Glutamatergic neuron (in vitro differentiated cells): ENCODE data around the gene DLG2. TPM values are rescaled to one million over a fixed set of nuclear protein-coding genes. Genes with fewer than 3 reads are reported as not detected.
A peak's percentile ranks its signal among the peaks of the same experiment; 100 is the strongest.
"Not testable (repeated sequence)": the region's sequence is repeated elsewhere in the genome, so short reads cannot be mapped to it uniquely, and the experiment has no call there.

Experiments used
- DNase-seq: peaks from one replicate; pipeline ENCODE4 v3.0.0; 2022
- H3K27ac Mint-ChIP-seq: one replicate; pipeline ENCODE4 v1.8.0; 2020; ENCODE audit warnings: mild to moderate bottlenecking, mixed read lengths, inconsistent platforms; ENCODE audit not compliant: unreplicated experiment
- H3K27me3 Mint-ChIP-seq: one replicate; pipeline ENCODE4 v1.8.0; 2020; ENCODE audit warnings: mild to moderate bottlenecking, moderate library complexity, mixed read lengths, inconsistent platforms; ENCODE audit not compliant: unreplicated experiment
- H3K36me3 Mint-ChIP-seq: one replicate; pipeline ENCODE4 v1.8.0; 2020; ENCODE audit warnings: mild to moderate bottlenecking, mixed read lengths, inconsistent platforms; ENCODE audit not compliant: unreplicated experiment
- H3K4me1 Mint-ChIP-seq: one replicate; pipeline ENCODE4 v1.8.0; 2020; ENCODE audit warnings: mild to moderate bottlenecking, low read depth, mixed read lengths, inconsistent platforms; ENCODE audit not compliant: unreplicated experiment
- H3K4me3 Mint-ChIP-seq: one replicate; pipeline ENCODE4 v1.8.0; 2020; ENCODE audit warnings: mild to moderate bottlenecking, mixed read lengths, inconsistent platforms; ENCODE audit not compliant: unreplicated experiment
- H3K9me3 Mint-ChIP-seq: one replicate; pipeline ENCODE4 v1.8.0; 2020; ENCODE audit warnings: mild to moderate bottlenecking, moderate library complexity, mixed read lengths, inconsistent platforms; ENCODE audit not compliant: unreplicated experiment
- total RNA-seq: library from RNA; stranded (reverse); fragmentation: NEBNext Ultra II Directional; extraction: Animal tissue kit (Norgen Biotek cat#: 25700); gene quantifications from one replicate; pipeline ENCODE4 v1.2.1, GENCODE V29; 2021; ENCODE audit not compliant: unreplicated experiment
- TF ChIP-seq, protein P1 (sequence below): fragments of 200-600 bp; sonication (generic); IDR thresholded peaks from one replicate; pipeline ENCODE4 v1.5.0; 2021; ENCODE audit not compliant: partially characterized antibody, unreplicated experiment

Gene DLG2
- total RNA-seq, 1 donor from 2014 or later = 2.9 TPM

DNA sequence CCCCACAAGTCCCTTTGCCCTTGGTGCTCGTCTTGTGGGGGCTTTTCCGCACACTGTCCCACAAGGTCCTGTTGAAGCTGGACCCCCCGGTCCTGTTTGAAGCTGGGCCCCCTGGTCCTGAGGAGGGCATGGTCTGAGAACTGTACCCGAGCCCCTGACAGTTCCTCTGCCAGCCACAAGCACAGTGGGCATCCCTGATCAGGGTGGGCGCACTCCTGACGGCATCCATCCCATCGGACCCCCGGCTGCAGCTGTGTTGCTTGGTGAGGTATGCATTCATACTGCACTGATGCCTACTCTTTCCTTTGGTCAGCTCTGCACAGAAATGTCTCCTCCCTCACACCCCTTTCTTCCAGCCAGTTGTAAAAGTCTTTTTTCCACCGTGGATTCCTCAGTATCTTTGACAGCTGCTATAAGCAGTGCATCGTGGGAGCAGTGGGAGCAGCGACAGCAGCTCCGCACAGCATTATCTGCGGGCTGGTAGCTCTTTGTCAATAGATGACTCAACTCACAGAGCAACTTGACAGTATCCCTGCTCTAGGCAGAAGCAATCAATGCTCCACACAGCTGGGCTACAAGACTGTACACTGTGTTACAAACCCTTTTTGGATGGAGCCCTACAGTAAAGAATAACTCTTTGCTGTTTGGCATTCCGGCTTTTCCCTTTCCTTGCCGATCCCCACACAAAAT lies 1310.1 kb downstream of the DLG2 start:
- H3K27ac Mint-ChIP-seq = peak overlapping the region; percentile 38
- peak; percentile 22 for DNase-seq
- TF ChIP-seq, protein P1, sequence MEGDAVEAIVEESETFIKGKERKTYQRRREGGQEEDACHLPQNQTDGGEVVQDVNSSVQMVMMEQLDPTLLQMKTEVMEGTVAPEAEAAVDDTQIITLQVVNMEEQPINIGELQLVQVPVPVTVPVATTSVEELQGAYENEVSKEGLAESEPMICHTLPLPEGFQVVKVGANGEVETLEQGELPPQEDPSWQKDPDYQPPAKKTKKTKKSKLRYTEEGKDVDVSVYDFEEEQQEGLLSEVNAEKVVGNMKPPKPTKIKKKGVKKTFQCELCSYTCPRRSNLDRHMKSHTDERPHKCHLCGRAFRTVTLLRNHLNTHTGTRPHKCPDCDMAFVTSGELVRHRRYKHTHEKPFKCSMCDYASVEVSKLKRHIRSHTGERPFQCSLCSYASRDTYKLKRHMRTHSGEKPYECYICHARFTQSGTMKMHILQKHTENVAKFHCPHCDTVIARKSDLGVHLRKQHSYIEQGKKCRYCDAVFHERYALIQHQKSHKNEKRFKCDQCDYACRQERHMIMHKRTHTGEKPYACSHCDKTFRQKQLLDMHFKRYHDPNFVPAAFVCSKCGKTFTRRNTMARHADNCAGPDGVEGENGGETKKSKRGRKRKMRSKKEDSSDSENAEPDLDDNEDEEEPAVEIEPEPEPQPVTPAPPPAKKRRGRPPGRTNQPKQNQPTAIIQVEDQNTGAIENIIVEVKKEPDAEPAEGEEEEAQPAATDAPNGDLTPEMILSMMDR = no peak
- no peaks in the 10 kb centered on the region for H3K4me1 Mint-ChIP-seq
- peak overlapping the region; percentile 48 for H3K4me3 Mint-ChIP-seq
- peaks cover 1% of the 10 kb centered on the region for H3K9me3 Mint-ChIP-seq
- no peaks in the 10 kb centered on the region for H3K36me3 Mint-ChIP-seq
- H3K27me3 Mint-ChIP-seq = no peaks in the 10 kb centered on the region

DNA sequence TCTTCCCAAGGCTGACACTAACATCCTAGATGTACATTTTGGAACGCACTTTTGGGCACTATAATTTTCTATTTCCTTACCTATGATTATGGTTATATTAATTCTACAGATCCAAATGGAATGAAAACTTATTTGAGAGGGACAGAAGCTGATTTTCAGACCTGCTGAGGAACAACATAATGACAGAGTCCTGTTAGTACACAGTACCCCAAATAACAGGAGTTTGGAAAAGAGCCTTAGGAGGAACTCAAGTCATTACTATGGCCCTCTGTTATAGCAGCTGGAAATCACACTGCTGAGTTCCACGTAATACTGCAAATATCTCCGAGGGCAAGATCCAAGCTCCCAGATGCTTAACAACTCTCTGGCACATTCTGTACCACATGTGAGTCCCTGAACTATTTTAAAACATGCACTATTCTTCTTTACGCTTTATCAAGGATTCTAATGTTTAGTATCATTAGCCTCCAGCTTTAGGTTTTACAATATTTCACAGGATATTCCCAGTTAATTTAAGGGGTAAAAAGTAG lies 1313.2 kb downstream of the DLG2 start:
- Mint-ChIP-seq H3K36me3 (no peaks in the 10 kb centered on the region), H3K9me3 (peaks cover 1% of the 10 kb centered on the region), H3K4me3 (no peak overlapping the region), H3K27ac (no peak overlapping the region), H3K27me3 (no peaks in the 10 kb centered on the region), H3K4me1 (no peaks in the 10 kb centered on the region)
- DNase-seq = no peak
- TF ChIP-seq, protein P1 = no peak

DNA sequence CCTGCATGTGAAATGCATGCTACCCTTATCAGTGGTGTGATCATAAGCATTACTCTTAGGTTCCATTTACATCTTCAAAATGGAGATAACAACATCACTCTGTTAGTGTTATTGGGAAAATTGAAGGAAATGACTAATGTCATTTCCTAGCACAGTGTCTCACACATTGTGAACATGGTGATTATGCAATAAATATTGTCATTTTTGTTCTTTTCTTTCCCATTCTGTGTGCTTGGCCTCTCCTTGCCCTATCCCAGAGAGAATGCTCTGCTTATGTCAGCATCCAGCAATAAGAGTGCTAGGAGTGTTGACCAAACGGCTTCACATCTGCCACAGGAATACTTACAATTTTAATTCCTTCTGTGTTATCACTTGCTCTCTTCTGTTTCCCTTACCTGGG lies 1316.9 kb downstream of the DLG2 start:
- Mint-ChIP-seq H3K27ac (no peak overlapping the region), H3K36me3 (no peaks in the 10 kb centered on the region), H3K27me3 (no peaks in the 10 kb centered on the region), H3K4me3 (no peak overlapping the region), H3K4me1 (no peaks in the 10 kb centered on the region), H3K9me3 (peaks cover 1% of the 10 kb centered on the region)
- TF ChIP-seq, protein P1 = no peak
- DNase-seq = no peak

DNA sequence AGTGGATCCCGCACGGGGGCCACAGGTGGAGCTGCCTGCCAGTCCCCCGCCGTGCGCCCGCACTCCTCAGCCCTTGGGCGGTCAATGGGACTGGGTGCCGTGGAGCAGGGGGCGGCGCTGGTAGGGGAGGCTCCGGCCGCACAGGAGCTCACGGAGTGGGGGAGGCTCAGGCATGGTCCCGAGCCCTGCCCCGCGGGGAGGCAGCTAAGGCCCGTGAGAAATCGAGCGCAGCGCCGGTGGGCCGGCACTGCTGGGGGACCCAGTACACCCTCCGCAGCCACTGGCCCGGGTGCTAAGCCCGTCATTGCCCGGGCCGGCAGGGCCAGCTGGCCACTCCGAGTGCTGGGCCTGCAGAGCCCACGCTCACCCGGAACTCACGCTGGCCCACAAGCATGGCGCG lies 1318.7 kb downstream of the DLG2 start:
- H3K4me3 Mint-ChIP-seq, H3K9me3 Mint-ChIP-seq, H3K27me3 Mint-ChIP-seq, H3K36me3 Mint-ChIP-seq, DNase-seq, H3K27ac Mint-ChIP-seq, H3K4me1 Mint-ChIP-seq: not testable (repeated sequence)

DNA sequence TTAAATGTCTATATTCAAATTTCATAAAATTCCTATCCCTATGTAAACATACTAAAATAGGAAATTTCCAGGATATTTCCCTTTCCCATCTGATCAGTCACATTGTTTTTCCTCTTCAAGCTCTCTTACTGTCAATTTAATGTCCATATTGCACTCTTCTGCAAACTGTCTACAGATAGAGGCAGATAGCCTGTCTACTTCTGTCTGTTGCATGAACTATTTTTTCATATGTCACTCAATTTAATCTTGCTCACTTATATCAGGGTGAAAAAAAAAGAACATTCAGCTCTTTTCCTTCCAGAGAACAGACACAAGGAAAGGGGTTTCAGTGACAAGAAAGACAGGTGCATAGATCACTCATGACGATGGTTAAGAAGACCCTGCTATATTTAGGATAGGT lies 1327.1 kb downstream of the DLG2 start:
- no peaks in the 10 kb centered on the region for H3K4me1 Mint-ChIP-seq
- no peaks in the 10 kb centered on the region for H3K9me3 Mint-ChIP-seq

More for the DNA sequence above, 1327.1 kb downstream of the DLG2 start:
- Mint-ChIP-seq H3K27me3 (no peaks in the 10 kb centered on the region), H3K4me3 (no peak overlapping the region), H3K27ac (no peak overlapping the region), H3K36me3 (no peaks in the 10 kb centered on the region)
- TF ChIP-seq, protein P1 = no peak
- no peak for DNase-seq
